Vagina (tissue), 2 donors: ENCODE data around the gene CASKIN1.

Source experiments
- POLR2A ChIP-seq, 2 donors: fragments of 450-650 bp; IDR thresholded peaks; one replicate each; pipeline ENCODE4 v1.6.1; 2017; ENCODE audit warnings: antibody characterized with exemption in 2 of 2, mild to moderate bottlenecking in 2 of 2, moderate library complexity in 2 of 2
- POLR2AphosphoS5 ChIP-seq, 2 donors: sonication (generic); formaldehyde crosslinking; IDR thresholded peaks; one replicate each; pipeline ENCODE4 v1.9.0; 2017; ENCODE audit warnings: antibody characterized with exemption in 2 of 2, mild to moderate bottlenecking in 2 of 2, low read depth in 1 of 2; ENCODE audit not compliant: insufficient read depth in 1 of 2
- TF ChIP-seq, protein P1 (sequence below), 3 experiments: fragments of 450-650 bp in 2 of 3; fragments of 200-600 bp in 1 of 3; sonication (generic) in 1 of 3; IDR thresholded peaks; one replicate each; pipeline ENCODE4 v1.5.1; 2017 to 2019; ENCODE audit warnings: antibody characterized with exemption in 3 of 3, mild to moderate bottlenecking in 2 of 3, moderate library complexity in 2 of 3

DNA sequence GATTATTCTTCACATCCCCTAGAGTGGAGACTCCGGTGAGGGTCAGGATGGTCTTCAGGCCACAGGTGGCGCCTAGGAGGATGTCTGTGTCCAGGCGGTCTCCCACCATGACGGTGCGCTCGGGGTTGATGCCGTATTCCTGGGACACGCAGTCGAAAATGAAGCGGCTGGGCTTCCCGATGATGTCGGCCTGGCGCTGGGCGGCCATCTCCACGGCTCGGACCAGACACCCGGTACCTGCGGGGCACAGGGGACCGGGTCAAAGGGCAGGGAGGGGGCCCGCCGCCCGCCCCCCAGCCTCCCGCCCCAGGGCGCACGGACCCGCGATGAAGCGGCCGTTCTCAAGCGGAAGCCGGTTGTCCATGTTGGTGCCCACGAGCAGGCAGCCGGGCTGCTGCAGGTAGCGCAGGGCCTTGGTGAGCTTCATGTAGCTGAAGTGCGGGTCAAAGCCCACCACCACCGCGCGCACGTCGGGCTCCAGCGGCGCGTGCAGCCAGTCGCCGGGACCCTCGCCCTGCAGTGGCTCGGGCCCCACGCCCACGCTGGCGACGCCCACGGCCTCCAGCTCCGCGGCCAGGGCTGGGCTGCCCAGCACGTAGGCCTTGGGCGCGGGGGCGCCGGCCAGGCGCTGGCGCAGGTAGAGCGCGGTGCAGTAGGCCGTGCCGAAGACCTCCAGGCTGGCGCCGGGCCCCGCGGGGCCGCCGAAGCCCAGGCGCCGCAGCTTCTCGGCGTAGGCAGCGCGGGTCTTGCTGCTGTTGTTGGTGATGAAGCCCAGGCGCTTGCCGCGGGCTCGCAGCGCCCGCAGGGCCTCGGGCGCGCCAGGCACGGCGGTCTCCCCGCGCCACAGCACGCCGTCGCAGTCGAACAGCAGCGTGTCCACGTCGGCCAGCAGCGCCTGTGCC is 17.7 kb upstream of the CASKIN1 start:
- TF ChIP-seq, protein P1, sequence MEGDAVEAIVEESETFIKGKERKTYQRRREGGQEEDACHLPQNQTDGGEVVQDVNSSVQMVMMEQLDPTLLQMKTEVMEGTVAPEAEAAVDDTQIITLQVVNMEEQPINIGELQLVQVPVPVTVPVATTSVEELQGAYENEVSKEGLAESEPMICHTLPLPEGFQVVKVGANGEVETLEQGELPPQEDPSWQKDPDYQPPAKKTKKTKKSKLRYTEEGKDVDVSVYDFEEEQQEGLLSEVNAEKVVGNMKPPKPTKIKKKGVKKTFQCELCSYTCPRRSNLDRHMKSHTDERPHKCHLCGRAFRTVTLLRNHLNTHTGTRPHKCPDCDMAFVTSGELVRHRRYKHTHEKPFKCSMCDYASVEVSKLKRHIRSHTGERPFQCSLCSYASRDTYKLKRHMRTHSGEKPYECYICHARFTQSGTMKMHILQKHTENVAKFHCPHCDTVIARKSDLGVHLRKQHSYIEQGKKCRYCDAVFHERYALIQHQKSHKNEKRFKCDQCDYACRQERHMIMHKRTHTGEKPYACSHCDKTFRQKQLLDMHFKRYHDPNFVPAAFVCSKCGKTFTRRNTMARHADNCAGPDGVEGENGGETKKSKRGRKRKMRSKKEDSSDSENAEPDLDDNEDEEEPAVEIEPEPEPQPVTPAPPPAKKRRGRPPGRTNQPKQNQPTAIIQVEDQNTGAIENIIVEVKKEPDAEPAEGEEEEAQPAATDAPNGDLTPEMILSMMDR (IDR thresholded peaks at IDR 0.05): no peak
- TF ChIP-seq POLR2A (IDR thresholded peaks at IDR 0.05): no peak
- no peak for TF ChIP-seq POLR2AphosphoS5 (IDR thresholded peaks at IDR 0.05; ENCODE audit: insufficient read depth in 1 of 2, low read depth in 1 of 2)
